Stimulated activated CD8-positive, alpha-beta memory T cell treated with anti-CD3 and anti-CD28 coated beads, Interleukin-12 subunit alpha, Interleukin-12 subunit beta, amount 100 ng/mL, for 24 hours (primary cell): ENCODE results near the gene CCDC137.
"Not testable (repeated sequence)": the region's sequence is repeated elsewhere in the genome, so short reads cannot be mapped to it uniquely, and the experiment has no call there.

Source experiments
- DNase-seq: peaks from one replicate; pipeline ENCODE4 v3.0.0-alpha.2; 2020; ENCODE audit errors: extremely low read depth

CCDC137 gene

GRCh38 chr17:81651692-81652091 lies 14.8 kb upstream of the CCDC137 start:
- DNase-seq: no peak

- no peak for DNase-seq
These were observed 13.4 kb upstream of the CCDC137 start for GRCh38 chr17:81652906-81653771.

- no peak for DNase-seq
These were observed 11.0 kb upstream of the CCDC137 start for GRCh38 chr17:81655378-81656117.

- no peak for DNase-seq
These were observed 10.3 kb upstream of the CCDC137 start, which contains the start of gene PDE6G for GRCh38 chr17:81656118-81656743. Gene PDE6G (minus strand): TSS chr17:81656542. CDS start chr17:81653305, 3,237 bp downstream.

GRCh38 chr17:81656835-81657234 lies 9.7 kb upstream of the CCDC137 start:
- DNase-seq: no peak

- DNase-seq: no peak
These were observed 7.5 kb upstream of the CCDC137 start for GRCh38 chr17:81659038-81659437.

GRCh38 chr17:81660441-81660840 lies 6.1 kb upstream of the CCDC137 start:
- no peak for DNase-seq

- no peak for DNase-seq
These were observed 4.5 kb upstream of the CCDC137 start for GRCh38 chr17:81662002-81662401.

- DNase-seq: no peak
These were observed 2.5 kb upstream of the CCDC137 start for GRCh38 chr17:81664051-81664470.

GRCh38 chr17:81665205-81666091 lies 1.1 kb upstream of the CCDC137 start:
- DNase-seq: no peak

- DNase-seq: no peak
These were observed 520 bp upstream of the CCDC137 start for GRCh38 chr17:81666092-81666341.

GRCh38 chr17:81667754-81668153 lies 1.2 kb downstream of the CCDC137 start:
- no peak for DNase-seq

- DNase-seq: no peak
These were observed 6.0 kb downstream of the CCDC137 start for GRCh38 chr17:81672504-81672903.

GRCh38 chr17:81672954-81673353 lies 6.4 kb downstream of the CCDC137 start:
- DNase-seq: no peak

- no peak for DNase-seq
These were observed 7.2 kb downstream of the CCDC137 start for GRCh38 chr17:81673561-81674258.

- DNase-seq: not testable (repeated sequence)
These were observed 9.1 kb downstream of the CCDC137 start for GRCh38 chr17:81675515-81676221.

- no peak for DNase-seq
These were observed 10.4 kb downstream of the CCDC137 start for GRCh38 chr17:81676906-81677305.

- no peak for DNase-seq
These were observed 13.6 kb downstream of the CCDC137 start for GRCh38 chr17:81680150-81680549.

GRCh38 chr17:81681672-81682071 lies 15.1 kb downstream of the CCDC137 start:
- no peak for DNase-seq

GRCh38 chr17:81682565-81683207 lies 16.1 kb downstream of the CCDC137 start:
- no peak for DNase-seq
